ENCODE data around the gene HOXD11.

GRCh38 chr2:176140513-176141317, 33.6 kb downstream of the HOXD11 start:
- TF ChIP-seq CTCF (IDR thresholded peaks at IDR 0.05): peak; percentile 68 to 98 (median 92)
- TF ChIP-seq POLR2A (IDR thresholded peaks at IDR 0.05): no peak

Measured in heart left ventricle (tissue), 13 donors.